ENCODE measurements around the gene PAIP1. TPM values are rescaled to one million over a fixed set of nuclear protein-coding genes. Genes with fewer than 3 reads are reported as not detected.
A peak's percentile ranks its signal among the peaks of the same experiment; 100 is the strongest.
"Not testable (repeated sequence)": the region's sequence is repeated elsewhere in the genome, so short reads cannot be mapped to it uniquely, and the experiment has no call there.

Gene PAIP1
- total RNA-seq, 2 experiments from 2014 or later: 34.0 to 42.9 TPM

- H3K9me3 Mint-ChIP-seq (ENCODE audit: low read depth): no peaks in the 10 kb centered on the region
- no peak for ATAC-seq
- no peak for DNase-seq
- CTCF ChIA-PET: interaction anchor here (1.0 kb wide), 1 partner anchor 77 kb away, joined by 4 read pairs; the partner anchor contains the start of gene TMEM267
- peaks cover 10% of the 10 kb centered on the region for H3K4me1 Mint-ChIP-seq
- H3K4me3 Mint-ChIP-seq: no peak overlapping the region
- H3K27ac Mint-ChIP-seq: no peak overlapping the region
- no peaks in the 10 kb centered on the region for H3K36me3 Mint-ChIP-seq
- peaks cover 11% of the 10 kb centered on the region for H3K27me3 Mint-ChIP-seq
Observed at GRCh38 chr5:43561356-43561755, 4.5 kb upstream of the PAIP1 start.

- Mint-ChIP-seq H3K27ac (no peak overlapping the region), H3K27me3 (peaks cover 11% of the 10 kb centered on the region), H3K4me3 (no peak overlapping the region), H3K36me3 (no peaks in the 10 kb centered on the region), H3K4me1 (peaks cover 13% of the 10 kb centered on the region), H3K9me3 (ENCODE audit: low read depth) (no peaks in the 10 kb centered on the region)
- no peak for DNase-seq
- CTCF ChIA-PET: interaction anchor here (1.0 kb wide), 1 partner anchor 76 kb away, joined by 4 read pairs; the partner anchor contains the start of gene TMEM267
- ATAC-seq: no peak
Observed at GRCh38 chr5:43560128-43560527, 3.3 kb upstream of the PAIP1 start.

- H3K9me3 Mint-ChIP-seq (ENCODE audit: low read depth); ATAC-seq; DNase-seq; H3K36me3 Mint-ChIP-seq; H3K27ac Mint-ChIP-seq; H3K27me3 Mint-ChIP-seq: not testable (repeated sequence)
- H3K4me3 Mint-ChIP-seq: peak overlapping the region; percentile 77
- peaks cover 15% of the 10 kb centered on the region for H3K4me1 Mint-ChIP-seq
- CTCF ChIA-PET: interaction anchor here (0.6 to 2.8 kb wide), 4 partner anchors 9 to 361 kb away, joined by 3 to 11 read pairs (median 3); partner anchors contain the start of gene TMEM267
Observed at GRCh38 chr5:43556607-43556856, 345 bp downstream of the PAIP1 start.

GRCh38 chr5:43555895-43556606 lies 826 bp downstream of the PAIP1 start:
- H3K36me3 Mint-ChIP-seq: peaks cover 2% of the 10 kb centered on the region
- ATAC-seq: no peak
- H3K9me3 Mint-ChIP-seq (ENCODE audit: low read depth): no peaks in the 10 kb centered on the region
- CTCF ChIA-PET: interaction anchor here (0.6 to 2.8 kb wide), 6 partner anchors 8 to 361 kb away, joined by 3 to 11 read pairs (median 3); partner anchors contain the start of genes NNT and TMEM267
- DNase-seq: peak; percentile 60
- H3K4me3 Mint-ChIP-seq: peak overlapping the region; percentile 77
- H3K27ac Mint-ChIP-seq: peak overlapping the region; percentile 91
- peaks cover 7% of the 10 kb centered on the region for H3K27me3 Mint-ChIP-seq
- H3K4me1 Mint-ChIP-seq: peaks cover 16% of the 10 kb centered on the region

- peaks cover 1% of the 10 kb centered on the region for H3K27me3 Mint-ChIP-seq
- H3K4me3 Mint-ChIP-seq: peak overlapping the region; percentile 77
- no peaks in the 10 kb centered on the region for H3K9me3 Mint-ChIP-seq (ENCODE audit: low read depth)
- ATAC-seq: no peak
- CTCF ChIA-PET: interaction anchor here (0.9 to 2.8 kb wide), 4 partner anchors 12 to 433 kb away, joined by 3 to 11 read pairs (median 4); partner anchors contain the start of genes TMEM267 and ZNF131
- H3K36me3 Mint-ChIP-seq: peaks cover 6% of the 10 kb centered on the region
- H3K27ac Mint-ChIP-seq: no peak overlapping the region
- H3K4me1 Mint-ChIP-seq: peaks cover 19% of the 10 kb centered on the region
- DNase-seq: no peak
Observed at GRCh38 chr5:43554497-43554896, 2.4 kb downstream of the PAIP1 start.

GRCh38 chr5:43553381-43553780 lies 3.5 kb downstream of the PAIP1 start:
- DNase-seq (no peak), ATAC-seq (no peak)
- Mint-ChIP-seq H3K27ac (no peak overlapping the region), H3K9me3 (ENCODE audit: low read depth) (no peaks in the 10 kb centered on the region), H3K27me3 (no peaks in the 10 kb centered on the region), H3K4me1 (peaks cover 15% of the 10 kb centered on the region), H3K36me3 (peaks cover 10% of the 10 kb centered on the region), H3K4me3 (no peak overlapping the region)
- CTCF ChIA-PET: interaction anchor here (1.2 kb wide), 1 partner anchor 56 kb away, joined by 3 read pairs; no protein-coding TSS in a partner anchor

- CTCF ChIA-PET: interaction anchor here (1.6 kb wide), 1 partner anchor 68 kb away, joined by 5 read pairs; the partner anchor contains the start of gene TMEM267
- H3K36me3 Mint-ChIP-seq: peaks cover 20% of the 10 kb centered on the region
- H3K4me1 Mint-ChIP-seq: peaks cover 10% of the 10 kb centered on the region
- H3K27ac Mint-ChIP-seq: no peak overlapping the region
- no peaks in the 10 kb centered on the region for H3K9me3 Mint-ChIP-seq (ENCODE audit: low read depth)
- no peak overlapping the region for H3K4me3 Mint-ChIP-seq
- H3K27me3 Mint-ChIP-seq: no peaks in the 10 kb centered on the region
- ATAC-seq: no peak
- DNase-seq: no peak
Observed at GRCh38 chr5:43551731-43552130, 5.1 kb downstream of the PAIP1 start.

GRCh38 chr5:43549272-43549671 lies 7.6 kb downstream of the PAIP1 start:
- H3K4me1 Mint-ChIP-seq; ATAC-seq; DNase-seq; H3K27ac Mint-ChIP-seq; H3K9me3 Mint-ChIP-seq (ENCODE audit: low read depth); H3K4me3 Mint-ChIP-seq; H3K27me3 Mint-ChIP-seq; CTCF ChIA-PET: not testable (repeated sequence)
- H3K36me3 Mint-ChIP-seq: peaks cover 39% of the 10 kb centered on the region

- ATAC-seq: no peak
- H3K36me3 Mint-ChIP-seq: peaks cover 43% of the 10 kb centered on the region
- DNase-seq: no peak
- CTCF ChIA-PET: interaction anchor here (1.0 kb wide), 1 partner anchor 158 kb away, joined by 3 read pairs; no protein-coding TSS in a partner anchor
- H3K4me1 Mint-ChIP-seq: peaks cover 7% of the 10 kb centered on the region
- no peak overlapping the region for H3K4me3 Mint-ChIP-seq
- H3K27me3 Mint-ChIP-seq: no peaks in the 10 kb centered on the region
- H3K27ac Mint-ChIP-seq: no peak overlapping the region
- H3K9me3 Mint-ChIP-seq (ENCODE audit: low read depth): no peaks in the 10 kb centered on the region
Observed at GRCh38 chr5:43548358-43548757, 8.5 kb downstream of the PAIP1 start.

GRCh38 chr5:43547532-43547931 lies 9.3 kb downstream of the PAIP1 start:
- peaks cover 7% of the 10 kb centered on the region for H3K4me1 Mint-ChIP-seq
- no peak for ATAC-seq
- DNase-seq: no peak
- no peaks in the 10 kb centered on the region for H3K27me3 Mint-ChIP-seq
- H3K36me3 Mint-ChIP-seq: peaks cover 47% of the 10 kb centered on the region
- H3K4me3 Mint-ChIP-seq: no peak overlapping the region
- H3K27ac Mint-ChIP-seq: no peak overlapping the region
- CTCF ChIA-PET: interaction anchor here (1.0 to 1.1 kb wide), 2 partner anchors 9 to 157 kb away, joined by 3 read pairs; no protein-coding TSS in a partner anchor
- no peaks in the 10 kb centered on the region for H3K9me3 Mint-ChIP-seq (ENCODE audit: low read depth)

- CTCF ChIA-PET: interaction anchor here (1.6 kb wide), 1 partner anchor 11 kb away, joined by 4 read pairs; no protein-coding TSS in a partner anchor
- no peaks in the 10 kb centered on the region for H3K27me3 Mint-ChIP-seq
- ATAC-seq: no peak
- H3K36me3 Mint-ChIP-seq: peaks cover 48% of the 10 kb centered on the region
- H3K4me1 Mint-ChIP-seq: peaks cover 3% of the 10 kb centered on the region
- peak overlapping the region; percentile 21 for H3K27ac Mint-ChIP-seq
- no peak overlapping the region for H3K4me3 Mint-ChIP-seq
- DNase-seq: no peak
- H3K9me3 Mint-ChIP-seq (ENCODE audit: low read depth): no peaks in the 10 kb centered on the region
Observed at GRCh38 chr5:43543434-43543833, 13.4 kb downstream of the PAIP1 start.

- DNase-seq: no peak
- H3K9me3 Mint-ChIP-seq (ENCODE audit: low read depth): no peaks in the 10 kb centered on the region
- no peak for ATAC-seq
- H3K36me3 Mint-ChIP-seq: peaks cover 38% of the 10 kb centered on the region
- peaks cover 3% of the 10 kb centered on the region for H3K4me1 Mint-ChIP-seq
- H3K4me3 Mint-ChIP-seq: no peak overlapping the region
- H3K27ac Mint-ChIP-seq: no peak overlapping the region
- H3K27me3 Mint-ChIP-seq: no peaks in the 10 kb centered on the region
- CTCF ChIA-PET: interaction anchor here (1.3 kb wide), 1 partner anchor 90 kb away, joined by 3 read pairs; no protein-coding TSS in a partner anchor
Observed at GRCh38 chr5:43540746-43541145, 16.1 kb downstream of the PAIP1 start.

- Mint-ChIP-seq H3K4me1 (peaks cover 14% of the 10 kb centered on the region), H3K36me3 (peaks cover 50% of the 10 kb centered on the region), H3K27me3 (no peaks in the 10 kb centered on the region), H3K27ac (no peak overlapping the region), H3K4me3 (no peak overlapping the region), H3K9me3 (ENCODE audit: low read depth) (no peaks in the 10 kb centered on the region)
- ATAC-seq (no peak), DNase-seq (no peak)
- CTCF ChIA-PET: interaction anchor here (0.6 kb wide), 1 partner anchor 22 kb away, joined by 3 read pairs; no protein-coding TSS in a partner anchor
Observed at GRCh38 chr5:43536972-43537371, 19.9 kb downstream of the PAIP1 start.

- Mint-ChIP-seq H3K36me3 (peaks cover 55% of the 10 kb centered on the region), H3K4me1 (peaks cover 14% of the 10 kb centered on the region), H3K27ac (peak overlapping the region; percentile 16), H3K9me3 (ENCODE audit: low read depth) (no peaks in the 10 kb centered on the region), H3K27me3 (no peaks in the 10 kb centered on the region), H3K4me3 (no peak overlapping the region)
- DNase-seq (no peak), ATAC-seq (peak; percentile 47)
- CTCF ChIA-PET: no interaction called here
Observed at GRCh38 chr5:43533646-43534045, 23.2 kb downstream of the PAIP1 start.

Measured in activated CD8-positive, alpha-beta memory T cell treated with anti-CD3 and anti-CD28 coated beads, Interleukin-2, amount 10 ng/mL, durations not matched to agents 7 days and 5 days (primary cell).